Epithelial cell of proximal tubule (primary cell): ENCODE data around the gene FYN. TPM values are rescaled to one million over a fixed set of nuclear protein-coding genes. Genes with fewer than 3 reads are reported as not detected.

Source experiments
- DNase-seq: peaks from one replicate; pipeline ENCODE4 v3.0.0-alpha.2; 2011; ENCODE audit warnings: low read depth
- H3K4me3 ChIP-seq: 2 replicates; pipeline ENCODE4 v1.5.1; 2011; ENCODE audit warnings: low read depth, mild to moderate bottlenecking, low read length
- total RNA-seq: library from RNA; depleted of rRNA; stranded (reverse); fragments of >200 nt; gene quantifications from 2 replicates; pipeline ENCODE4 v1.2.3, GENCODE V29; 2015
- TF ChIP-seq, protein P1 (sequence below): conservative IDR thresholded peaks from 2 replicates; pipeline ENCODE4 v1.5.1; 2012; ENCODE audit warnings: low read depth, mild to moderate bottlenecking, low read length

Gene FYN
- total RNA-seq, 1 donor from 2014 or later: 55.4 TPM

DNA sequence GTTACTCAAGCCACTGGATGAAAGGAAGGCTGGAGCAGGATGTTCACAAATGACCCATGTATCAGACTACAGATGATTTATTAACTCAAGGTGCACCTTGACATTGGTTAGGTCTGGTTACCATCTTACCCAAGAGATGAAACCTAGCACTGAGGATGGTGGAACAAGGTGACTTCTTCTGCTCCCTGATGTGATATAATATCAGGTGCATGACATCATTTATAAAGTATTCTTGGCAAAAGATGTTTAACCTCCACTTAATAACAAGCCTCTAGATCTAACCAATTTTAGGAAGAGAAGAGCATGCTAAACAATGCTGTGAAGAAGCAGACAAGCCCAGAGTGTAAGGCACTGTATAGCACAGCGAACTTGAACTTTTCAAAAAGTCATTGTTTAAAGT, 100.9 kb downstream of the FYN start:
- no peak for DNase-seq
- TF ChIP-seq, protein P1, sequence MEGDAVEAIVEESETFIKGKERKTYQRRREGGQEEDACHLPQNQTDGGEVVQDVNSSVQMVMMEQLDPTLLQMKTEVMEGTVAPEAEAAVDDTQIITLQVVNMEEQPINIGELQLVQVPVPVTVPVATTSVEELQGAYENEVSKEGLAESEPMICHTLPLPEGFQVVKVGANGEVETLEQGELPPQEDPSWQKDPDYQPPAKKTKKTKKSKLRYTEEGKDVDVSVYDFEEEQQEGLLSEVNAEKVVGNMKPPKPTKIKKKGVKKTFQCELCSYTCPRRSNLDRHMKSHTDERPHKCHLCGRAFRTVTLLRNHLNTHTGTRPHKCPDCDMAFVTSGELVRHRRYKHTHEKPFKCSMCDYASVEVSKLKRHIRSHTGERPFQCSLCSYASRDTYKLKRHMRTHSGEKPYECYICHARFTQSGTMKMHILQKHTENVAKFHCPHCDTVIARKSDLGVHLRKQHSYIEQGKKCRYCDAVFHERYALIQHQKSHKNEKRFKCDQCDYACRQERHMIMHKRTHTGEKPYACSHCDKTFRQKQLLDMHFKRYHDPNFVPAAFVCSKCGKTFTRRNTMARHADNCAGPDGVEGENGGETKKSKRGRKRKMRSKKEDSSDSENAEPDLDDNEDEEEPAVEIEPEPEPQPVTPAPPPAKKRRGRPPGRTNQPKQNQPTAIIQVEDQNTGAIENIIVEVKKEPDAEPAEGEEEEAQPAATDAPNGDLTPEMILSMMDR: no peak
- H3K4me3 ChIP-seq: no peak overlapping the region

- TF ChIP-seq, protein P1: no peak
- DNase-seq: no peak
- H3K4me3 ChIP-seq: no peak overlapping the region
Observed at GRCh38 chr6:111771629-111772028, 101.6 kb downstream of the FYN start.

GRCh38 chr6:111771094-111771432, 102.2 kb downstream of the FYN start:
- TF ChIP-seq, protein P1: no peak
- no peak for DNase-seq
- H3K4me3 ChIP-seq: no peak overlapping the region

GRCh38 chr6:111770263-111771093, 102.8 kb downstream of the FYN start:
- TF ChIP-seq, protein P1: no peak
- DNase-seq: no peak
- H3K4me3 ChIP-seq: no peak overlapping the region

GRCh38 chr6:111769365-111770152, 103.7 kb downstream of the FYN start:
- no peak for DNase-seq
- TF ChIP-seq, protein P1: no peak

DNA sequence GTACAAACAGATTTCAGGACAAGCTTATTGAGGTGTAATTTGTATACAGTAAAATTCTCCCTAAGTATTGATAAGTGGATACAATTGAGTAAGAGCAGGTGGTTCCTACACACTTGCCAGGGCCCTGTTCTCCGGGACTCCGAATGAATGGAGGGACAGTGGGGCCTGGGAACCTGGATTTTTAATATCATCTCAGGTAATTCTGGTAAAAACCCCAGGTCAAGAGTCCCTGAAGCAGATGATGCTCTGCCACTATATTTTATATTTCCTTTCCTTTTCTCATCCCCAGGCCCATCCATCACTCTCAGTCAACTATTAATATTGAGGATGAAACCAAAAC, 104.9 kb downstream of the FYN start:
- TF ChIP-seq, protein P1: no peak
- no peak for DNase-seq
- H3K4me3 ChIP-seq: no peak overlapping the region

More at GRCh38 chr6:111769365-111770152, 103.7 kb downstream of the FYN start:
- H3K4me3 ChIP-seq: no peak overlapping the region
